ENCODE data around the gene ASIC2.

DNA sequence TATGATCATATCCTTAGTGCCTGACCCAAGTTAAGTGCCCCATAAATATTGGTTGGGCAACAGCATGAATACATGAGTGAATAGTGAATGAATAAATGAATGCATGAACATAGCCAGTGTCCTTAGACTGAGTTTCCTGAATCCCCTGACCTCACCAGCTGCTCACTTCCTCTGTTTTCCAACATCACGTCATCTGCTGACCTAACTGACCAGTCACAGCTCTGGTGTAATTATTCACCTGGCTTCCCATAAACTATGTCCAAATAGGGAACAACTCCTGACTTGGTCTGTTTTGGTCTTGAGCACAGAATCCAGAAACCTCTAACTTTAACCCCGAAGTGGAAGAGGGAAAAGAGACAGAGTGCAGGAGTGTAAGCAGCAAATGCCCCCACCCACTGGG lies 83.4 kb downstream of the ASIC2 start:
- no peak for TF ChIP-seq DDX20 (tag; IDR thresholded peaks at IDR 0.05; ENCODE audit: low read depth)
- no peak for TF ChIP-seq SETDB1 (IDR thresholded peaks at IDR 0.05; ENCODE audit: low read length)
- TF ChIP-seq, protein P1, sequence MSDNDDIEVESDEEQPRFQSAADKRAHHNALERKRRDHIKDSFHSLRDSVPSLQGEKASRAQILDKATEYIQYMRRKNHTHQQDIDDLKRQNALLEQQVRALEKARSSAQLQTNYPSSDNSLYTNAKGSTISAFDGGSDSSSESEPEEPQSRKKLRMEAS (CRISPR knock-in tag; IDR thresholded peaks at IDR 0.05): no peak
- TF ChIP-seq, protein P2, sequence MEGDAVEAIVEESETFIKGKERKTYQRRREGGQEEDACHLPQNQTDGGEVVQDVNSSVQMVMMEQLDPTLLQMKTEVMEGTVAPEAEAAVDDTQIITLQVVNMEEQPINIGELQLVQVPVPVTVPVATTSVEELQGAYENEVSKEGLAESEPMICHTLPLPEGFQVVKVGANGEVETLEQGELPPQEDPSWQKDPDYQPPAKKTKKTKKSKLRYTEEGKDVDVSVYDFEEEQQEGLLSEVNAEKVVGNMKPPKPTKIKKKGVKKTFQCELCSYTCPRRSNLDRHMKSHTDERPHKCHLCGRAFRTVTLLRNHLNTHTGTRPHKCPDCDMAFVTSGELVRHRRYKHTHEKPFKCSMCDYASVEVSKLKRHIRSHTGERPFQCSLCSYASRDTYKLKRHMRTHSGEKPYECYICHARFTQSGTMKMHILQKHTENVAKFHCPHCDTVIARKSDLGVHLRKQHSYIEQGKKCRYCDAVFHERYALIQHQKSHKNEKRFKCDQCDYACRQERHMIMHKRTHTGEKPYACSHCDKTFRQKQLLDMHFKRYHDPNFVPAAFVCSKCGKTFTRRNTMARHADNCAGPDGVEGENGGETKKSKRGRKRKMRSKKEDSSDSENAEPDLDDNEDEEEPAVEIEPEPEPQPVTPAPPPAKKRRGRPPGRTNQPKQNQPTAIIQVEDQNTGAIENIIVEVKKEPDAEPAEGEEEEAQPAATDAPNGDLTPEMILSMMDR (IDR thresholded peaks at IDR 0.05 in 2 of 3, conservative IDR thresholded peaks at IDR 0.05 in 1 of 3; ENCODE audit: insufficient read depth in 2 of 3, low read depth in 1 of 3, low read length in 3 of 3): no peak
- TF ChIP-seq RBM22 (IDR thresholded peaks at IDR 0.05; ENCODE audit: low read depth, low read length, poor library complexity, severe bottlenecking): no peak
- no peak for TF ChIP-seq HNRNPLL (IDR thresholded peaks at IDR 0.05; ENCODE audit: low read depth, low read length, poor library complexity, severe bottlenecking)
- TF ChIP-seq NRF1 (conservative IDR thresholded peaks at IDR 0.05 in 1 of 2, IDR thresholded peaks at IDR 0.05 in 1 of 2): no peak
- TF ChIP-seq, protein P3, sequence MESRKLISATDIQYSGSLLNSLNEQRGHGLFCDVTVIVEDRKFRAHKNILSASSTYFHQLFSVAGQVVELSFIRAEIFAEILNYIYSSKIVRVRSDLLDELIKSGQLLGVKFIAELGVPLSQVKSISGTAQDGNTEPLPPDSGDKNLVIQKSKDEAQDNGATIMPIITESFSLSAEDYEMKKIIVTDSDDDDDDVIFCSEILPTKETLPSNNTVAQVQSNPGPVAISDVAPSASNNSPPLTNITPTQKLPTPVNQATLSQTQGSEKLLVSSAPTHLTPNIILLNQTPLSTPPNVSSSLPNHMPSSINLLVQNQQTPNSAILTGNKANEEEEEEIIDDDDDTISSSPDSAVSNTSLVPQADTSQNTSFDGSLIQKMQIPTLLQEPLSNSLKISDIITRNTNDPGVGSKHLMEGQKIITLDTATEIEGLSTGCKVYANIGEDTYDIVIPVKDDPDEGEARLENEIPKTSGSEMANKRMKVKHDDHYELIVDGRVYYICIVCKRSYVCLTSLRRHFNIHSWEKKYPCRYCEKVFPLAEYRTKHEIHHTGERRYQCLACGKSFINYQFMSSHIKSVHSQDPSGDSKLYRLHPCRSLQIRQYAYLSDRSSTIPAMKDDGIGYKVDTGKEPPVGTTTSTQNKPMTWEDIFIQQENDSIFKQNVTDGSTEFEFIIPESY (CRISPR knock-in tag; IDR thresholded peaks at IDR 0.05): no peak
- TF ChIP-seq POLR2A (conservative IDR thresholded peaks at IDR 0.05): no peak
- no peak for TF ChIP-seq TBL1XR1 (IDR thresholded peaks at IDR 0.05; ENCODE audit: low read length in 2 of 2)
- TF ChIP-seq, protein P4, sequence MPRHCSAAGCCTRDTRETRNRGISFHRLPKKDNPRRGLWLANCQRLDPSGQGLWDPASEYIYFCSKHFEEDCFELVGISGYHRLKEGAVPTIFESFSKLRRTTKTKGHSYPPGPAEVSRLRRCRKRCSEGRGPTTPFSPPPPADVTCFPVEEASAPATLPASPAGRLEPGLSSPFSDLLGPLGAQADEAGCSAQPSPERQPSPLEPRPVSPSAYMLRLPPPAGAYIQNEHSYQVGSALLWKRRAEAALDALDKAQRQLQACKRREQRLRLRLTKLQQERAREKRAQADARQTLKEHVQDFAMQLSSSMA (CRISPR knock-in tag; IDR thresholded peaks at IDR 0.05): no peak
